Keratinocyte (primary cell): ENCODE data around the gene KIRREL2. TPM values are rescaled to one million over a fixed set of nuclear protein-coding genes. Genes with fewer than 3 reads are reported as not detected.

ENCODE experiments used
- DNase-seq: peaks from one replicate; pipeline ENCODE4 v3.0.0-alpha.2; 2011; ENCODE audit warnings: low read depth, missing footprints, low spot score
- FAIRE-seq: peaks from 2 replicates; lab custom pipeline; 2011; peaks lifted over from hg19 to GRCh38; lab: Jason Lieb, UNC
- H2AFZ ChIP-seq: 2 replicates; pipeline ENCODE4 v1.6.0; 2012; ENCODE audit warnings: low read length, control low read depth, inconsistent platforms; ENCODE audit not compliant: control insufficient read depth
- H3K27ac ChIP-seq: 2 replicates; pipeline ENCODE4 v1.5.1; 2011; ENCODE audit warnings: low read length; ENCODE audit not compliant: control insufficient read depth, insufficient read depth
- H3K27me3 ChIP-seq: 3 replicates; pipeline ENCODE4 v1.6.0; 2011; ENCODE audit warnings: low read length; ENCODE audit not compliant: control insufficient read depth, insufficient read depth; ENCODE audit errors: extremely low read depth
- H3K36me3 ChIP-seq, 2 experiments: 2 replicates in 1 of 2; 3 replicates in 1 of 2; pipeline ENCODE4 v1.5.1; 2011; ENCODE audit warnings: low read length in 2 of 2, mild to moderate bottlenecking in 1 of 2; ENCODE audit not compliant: control insufficient read depth in 2 of 2, insufficient read depth in 2 of 2; ENCODE audit errors: extremely low read depth in 1 of 2
- H3K4me1 ChIP-seq: 3 replicates; pipeline ENCODE4 v1.5.1; 2011; ENCODE audit warnings: low read length; ENCODE audit not compliant: control insufficient read depth, insufficient read depth; ENCODE audit errors: extremely low read depth
- H3K4me2 ChIP-seq: 3 replicates; pipeline ENCODE4 v1.6.0; 2011; ENCODE audit warnings: low read depth, low read length; ENCODE audit not compliant: control insufficient read depth, insufficient read depth; ENCODE audit errors: extremely low read depth
- H3K4me3 ChIP-seq, 3 experiments: fragments of 200-600 bp in 1 of 3; sonication (generic) in 1 of 3; 2 replicates in 2 of 3; 3 replicates in 1 of 3; pipeline ENCODE4 v1.5.1; 2011 to 2016; ENCODE audit warnings: low read length in 3 of 3, mild to moderate bottlenecking in 3 of 3, control low read depth in 2 of 3, inconsistent platforms in 1 of 3, low read depth in 1 of 3, mixed read lengths in 1 of 3, mixed run types in 1 of 3, moderate library complexity in 1 of 3; ENCODE audit not compliant: control insufficient read depth in 2 of 3, insufficient read depth in 2 of 3; ENCODE audit errors: extremely low read depth in 1 of 3
- H3K79me2 ChIP-seq: 2 replicates; pipeline ENCODE4 v1.6.0; 2012; ENCODE audit warnings: low read length; ENCODE audit not compliant: control insufficient read depth, insufficient read depth
- H3K9ac ChIP-seq: 3 replicates; pipeline ENCODE4 v1.6.0; 2011; ENCODE audit warnings: low read length; ENCODE audit not compliant: control insufficient read depth, insufficient read depth; ENCODE audit errors: extremely low read depth
- H3K9me1 ChIP-seq: 3 replicates; pipeline ENCODE4 v1.6.0; 2011; ENCODE audit warnings: low read length; ENCODE audit not compliant: control insufficient read depth, insufficient read depth; ENCODE audit errors: extremely low read depth
- H3K9me3 ChIP-seq: 2 replicates; pipeline ENCODE4 v1.5.1; 2012; ENCODE audit warnings: low read depth, low read length; ENCODE audit not compliant: control insufficient read depth
- H4K20me1 ChIP-seq: 3 replicates; pipeline ENCODE4 v1.6.0; 2011; ENCODE audit warnings: low read length; ENCODE audit not compliant: control insufficient read depth, insufficient read depth; ENCODE audit errors: extremely low read depth
- EZH2 ChIP-seq: IDR thresholded peaks from one replicate; pipeline ENCODE4 v1.6.1; 2012; ENCODE audit warnings: inconsistent platforms, mild to moderate bottlenecking, low read length, moderate library complexity
- dilution Hi-C: fragments of 300-500 bp; cut with MboI; formaldehyde crosslinking; loops from one replicate; pipeline ENCODE4 v1.7.0; 2020; ENCODE audit warnings: low sequenced_read_pairs; ENCODE audit not compliant: extremely low pct_ligation_motif_present
- polyA plus RNA-seq, 5 experiments: library from polyadenylated mRNA; depleted of rRNA in 3 of 5; stranded (reverse) in 3 of 5; stranded (forward) in 1 of 5; unstranded in 1 of 5; fragments of >200 nt; gene quantifications; 1 replicate in 1 of 5; 2 replicates in 3 of 5; 3 replicates in 1 of 5; pipeline versions ENCODE4 v1.2.1 to v1.2.3, GENCODE V29; 2011 to 2012; ENCODE audit warnings: missing spikeins in 2 of 5, low read depth in 1 of 5, low replicate concordance in 1 of 5
- TF ChIP-seq, protein P1 (sequence below), 3 experiments: IDR thresholded peaks in 1 of 3; conservative IDR thresholded peaks in 1 of 3; optimal IDR thresholded peaks in 1 of 3; 2 replicates in 2 of 3; 3 replicates in 1 of 3; pipeline versions ENCODE3 to v1.5.1; 2011; ENCODE audit warnings: low read length in 3 of 3, mild to moderate bottlenecking in 3 of 3, moderate library complexity in 2 of 3, control low read depth in 1 of 3, inconsistent platforms in 1 of 3; ENCODE audit not compliant: insufficient read depth in 2 of 3; ENCODE audit errors: extremely low read depth in 1 of 3

The KIRREL2 gene
- polyA plus RNA-seq, 1 donor (not counting 4 experiments of a cell fraction or from before 2014, with no cell fraction given), result not detected

DNA sequence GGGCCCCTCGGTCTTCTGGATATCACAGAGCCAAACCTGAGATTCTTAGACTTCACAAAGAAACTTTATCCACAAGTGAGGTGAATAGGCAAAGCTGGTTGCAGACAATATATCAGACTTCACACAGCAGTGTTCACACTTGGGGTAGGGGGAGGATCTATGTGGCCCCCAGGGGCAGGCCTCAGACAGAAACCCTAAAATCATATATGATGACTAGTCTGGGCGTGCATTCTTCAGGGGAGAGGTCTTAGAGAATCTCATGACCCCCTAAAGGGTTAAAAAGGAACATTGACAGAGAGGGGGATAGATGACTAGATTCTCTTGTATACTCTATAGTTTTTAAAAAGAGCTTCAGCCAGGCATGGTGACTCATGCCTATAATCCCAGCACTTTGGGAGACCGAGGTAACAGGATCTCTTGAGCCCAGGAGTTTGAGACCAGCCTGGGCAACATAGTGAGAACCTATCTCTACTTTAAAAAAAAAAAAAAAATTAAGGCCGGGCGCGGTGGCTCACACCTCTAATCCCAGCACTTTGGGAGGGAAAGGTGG, 48.5 kb downstream of the KIRREL2 start:
- no peaks in the 10 kb centered on the region for H3K27me3 ChIP-seq
- H3K79me2 ChIP-seq, result no peaks in the 10 kb centered on the region
- FAIRE-seq (no peak), DNase-seq (no peak)
- no peaks in the 10 kb centered on the region for H3K36me3 ChIP-seq
- H3K4me3 ChIP-seq, result no peak overlapping the region
- H2AFZ ChIP-seq, result no peak overlapping the region
- no peaks in the 10 kb centered on the region for H4K20me1 ChIP-seq
- TF ChIP-seq, protein P1, sequence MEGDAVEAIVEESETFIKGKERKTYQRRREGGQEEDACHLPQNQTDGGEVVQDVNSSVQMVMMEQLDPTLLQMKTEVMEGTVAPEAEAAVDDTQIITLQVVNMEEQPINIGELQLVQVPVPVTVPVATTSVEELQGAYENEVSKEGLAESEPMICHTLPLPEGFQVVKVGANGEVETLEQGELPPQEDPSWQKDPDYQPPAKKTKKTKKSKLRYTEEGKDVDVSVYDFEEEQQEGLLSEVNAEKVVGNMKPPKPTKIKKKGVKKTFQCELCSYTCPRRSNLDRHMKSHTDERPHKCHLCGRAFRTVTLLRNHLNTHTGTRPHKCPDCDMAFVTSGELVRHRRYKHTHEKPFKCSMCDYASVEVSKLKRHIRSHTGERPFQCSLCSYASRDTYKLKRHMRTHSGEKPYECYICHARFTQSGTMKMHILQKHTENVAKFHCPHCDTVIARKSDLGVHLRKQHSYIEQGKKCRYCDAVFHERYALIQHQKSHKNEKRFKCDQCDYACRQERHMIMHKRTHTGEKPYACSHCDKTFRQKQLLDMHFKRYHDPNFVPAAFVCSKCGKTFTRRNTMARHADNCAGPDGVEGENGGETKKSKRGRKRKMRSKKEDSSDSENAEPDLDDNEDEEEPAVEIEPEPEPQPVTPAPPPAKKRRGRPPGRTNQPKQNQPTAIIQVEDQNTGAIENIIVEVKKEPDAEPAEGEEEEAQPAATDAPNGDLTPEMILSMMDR (optimal IDR thresholded peaks at IDR 0.05 in 1 of 3, IDR thresholded peaks at IDR 0.05 in 1 of 3, conservative IDR thresholded peaks at IDR 0.05 in 1 of 3; ENCODE audit: extremely low read depth in 1 of 3, insufficient read depth in 2 of 3, low read length in 3 of 3), result no peak
- TF ChIP-seq EZH2, result no peak
- no peaks in the 10 kb centered on the region for H3K9me3 ChIP-seq
- no peaks in the 10 kb centered on the region for H3K9me1 ChIP-seq
- peaks cover 28% of the 10 kb centered on the region for H3K4me1 ChIP-seq
- no peak overlapping the region for H3K9ac ChIP-seq
- H3K27ac ChIP-seq, result no peak overlapping the region
- dilution Hi-C loops, result no loop called here
- no peak overlapping the region for H3K4me2 ChIP-seq

DNA sequence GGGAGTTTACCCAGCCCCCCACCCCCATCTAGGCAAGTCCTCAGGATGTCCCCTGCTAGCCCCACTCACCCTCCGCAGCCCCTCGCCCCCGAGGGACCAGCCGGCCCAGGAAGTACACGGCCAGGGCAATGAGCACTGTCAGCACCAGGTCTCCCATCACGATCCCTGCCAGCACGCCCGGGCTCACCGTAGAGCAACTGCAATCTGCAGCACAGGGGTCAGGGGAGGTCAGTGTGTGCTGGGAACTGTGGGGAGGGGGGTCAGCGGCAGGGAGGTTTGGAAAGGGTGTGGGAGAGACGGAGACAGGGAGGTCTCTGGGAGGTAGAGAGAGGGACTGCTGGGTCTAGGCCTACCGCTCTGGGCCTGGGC, 50.6 kb downstream of the KIRREL2 start:
- H3K27ac ChIP-seq, result no peak overlapping the region
- DNase-seq (no peak), FAIRE-seq (no peak)
- no peak overlapping the region for H3K4me3 ChIP-seq
- no peak overlapping the region for H3K9ac ChIP-seq
- H2AFZ ChIP-seq, result no peak overlapping the region
- H3K4me1 ChIP-seq, result peaks cover 11% of the 10 kb centered on the region
- no peak overlapping the region for H3K4me2 ChIP-seq
- no peak for TF ChIP-seq EZH2
- TF ChIP-seq, protein P1 (optimal IDR thresholded peaks at IDR 0.05 in 1 of 3, IDR thresholded peaks at IDR 0.05 in 1 of 3, conservative IDR thresholded peaks at IDR 0.05 in 1 of 3; ENCODE audit: extremely low read depth in 1 of 3, insufficient read depth in 2 of 3, low read length in 3 of 3), result no peak
- dilution Hi-C loops, result no loop called here
- no peaks in the 10 kb centered on the region for H3K9me1 ChIP-seq
- no peaks in the 10 kb centered on the region for H4K20me1 ChIP-seq
- H3K27me3 ChIP-seq, result no peaks in the 10 kb centered on the region
- H3K9me3 ChIP-seq, result no peaks in the 10 kb centered on the region
- H3K79me2 ChIP-seq, result no peaks in the 10 kb centered on the region
- H3K36me3 ChIP-seq, result no peaks in the 10 kb centered on the region
